Measurements from ENCODE around the gene TAT. TPM values are rescaled to one million over a fixed set of nuclear protein-coding genes. Genes with fewer than 3 reads are reported as not detected.

Gene TAT
- not detected in 2 replicates for total RNA-seq

GRCh38 chr16:71576971-71577370 lies at the start of gene TAT:
TSS of gene TAT (minus strand) at chr16:71577092. CDS start at chr16:71576415, 677 bp downstream.
- Mint-ChIP-seq H3K9me3 (no peaks in the 10 kb centered on the region), H3K36me3 (ENCODE audit: low read depth) (no peaks in the 10 kb centered on the region), H3K4me3 (no peak within 1 kb of the TSS), H3K27ac (no peak within 1 kb of the TSS), H3K27me3 (no peaks in the 10 kb centered on the region), H3K4me1 (peaks cover 18% of the 10 kb centered on the region)
- ATAC-seq (ENCODE audit: low read depth) = no peak
- ChIA-PET CTCF (interaction anchor here (1.8 kb wide), 1 partner anchor 12 kb away, joined by 4 read pairs; no protein-coding TSS in a partner anchor), POLR2A (no interaction called here)
- DNase-seq = no peak
- no peak for TF ChIP-seq CTCF (IDR thresholded peaks at IDR 0.05)
- intact Hi-C loops (cut with micrococcal nuclease) = no loop called here

GRCh38 chr16:71626018-71626857 lies 49.3 kb upstream of the TAT start, which contains the start of gene MARVELD3:
TSS of gene MARVELD3 (plus strand) at chr16:71626184. CDS start at chr16:71626230, 46 bp downstream.
- Mint-ChIP-seq H3K9me3 (no peaks in the 10 kb centered on the region), H3K27ac (no peak within 1 kb of the TSS), H3K4me1 (peaks cover 12% of the 10 kb centered on the region), H3K4me3 (peak within 1 kb of the TSS; percentile 58), H3K36me3 (ENCODE audit: low read depth) (no peaks in the 10 kb centered on the region), H3K27me3 (peaks cover 2% of the 10 kb centered on the region)
- ChIA-PET POLR2A (interaction anchor here (0.6 kb wide), 1 partner anchor 100 kb away, joined by 4 read pairs; no protein-coding TSS in a partner anchor), CTCF (no interaction called here)
- ATAC-seq (ENCODE audit: low read depth) (peak; percentile 42), DNase-seq (peak; percentile 21)
- intact Hi-C loops (cut with micrococcal nuclease) = no loop called here
- TF ChIP-seq CTCF (IDR thresholded peaks at IDR 0.05) = no peak

GRCh38 chr16:71625113-71625850 lies 48.4 kb upstream of the TAT start:
- POLR2A ChIA-PET = no interaction called here
- no peak for TF ChIP-seq CTCF (IDR thresholded peaks at IDR 0.05)
- Mint-ChIP-seq H3K9me3 (no peaks in the 10 kb centered on the region), H3K36me3 (ENCODE audit: low read depth) (no peaks in the 10 kb centered on the region), H3K27me3 (peaks cover 7% of the 10 kb centered on the region), H3K4me3 (peak overlapping the region; percentile 36), H3K27ac (no peak overlapping the region), H3K4me1 (peaks cover 12% of the 10 kb centered on the region)
- intact Hi-C loops (cut with micrococcal nuclease) = no loop called here
- CTCF ChIA-PET = no interaction called here
- no peak for DNase-seq
- ATAC-seq (ENCODE audit: low read depth) = no peak

GRCh38 chr16:71623597-71623996 lies 46.7 kb upstream of the TAT start:
- no peak for ATAC-seq (ENCODE audit: low read depth)
- Mint-ChIP-seq H3K9me3 (no peaks in the 10 kb centered on the region), H3K27ac (no peak overlapping the region), H3K4me1 (peaks cover 12% of the 10 kb centered on the region), H3K27me3 (peaks cover 7% of the 10 kb centered on the region), H3K4me3 (no peak overlapping the region), H3K36me3 (ENCODE audit: low read depth) (no peaks in the 10 kb centered on the region)
- ChIA-PET POLR2A (no interaction called here), CTCF (interaction anchor here (0.6 to 1.7 kb wide), 3 partner anchors 13 to 1972 kb away, joined by 4 to 5 read pairs (median 4); no protein-coding TSS in a partner anchor)
- no peak for DNase-seq
- intact Hi-C loops (cut with micrococcal nuclease) = no loop called here
- TF ChIP-seq CTCF (IDR thresholded peaks at IDR 0.05) = no peak

GRCh38 chr16:71622088-71622487 lies 45.2 kb upstream of the TAT start:
- intact Hi-C loops (cut with micrococcal nuclease) = no loop called here
- Mint-ChIP-seq H3K27ac (no peak overlapping the region), H3K4me1 (peaks cover 12% of the 10 kb centered on the region), H3K27me3 (peaks cover 10% of the 10 kb centered on the region), H3K36me3 (ENCODE audit: low read depth) (no peaks in the 10 kb centered on the region), H3K4me3 (no peak overlapping the region), H3K9me3 (no peaks in the 10 kb centered on the region)
- no peak for TF ChIP-seq CTCF (IDR thresholded peaks at IDR 0.05)
- ChIA-PET POLR2A (no interaction called here), CTCF (interaction anchor here (1.7 kb wide), 1 partner anchor 57 kb away, joined by 4 read pairs; no protein-coding TSS in a partner anchor)
- no peak for DNase-seq
- no peak for ATAC-seq (ENCODE audit: low read depth)
